ENCODE results near the gene ZNF175.
"Not testable (repeated sequence)": the region's sequence is repeated elsewhere in the genome, so short reads cannot be mapped to it uniquely, and the experiment has no call there.

The ZNF175 gene

GRCh38 chr19:51628153-51628939, 57.3 kb downstream of the ZNF175 start:
- no peak for TF ChIP-seq EZH2phosphoT487 (IDR thresholded peaks at IDR 0.05; ENCODE audit: borderline replicate concordance)
- TF ChIP-seq, protein P1, sequence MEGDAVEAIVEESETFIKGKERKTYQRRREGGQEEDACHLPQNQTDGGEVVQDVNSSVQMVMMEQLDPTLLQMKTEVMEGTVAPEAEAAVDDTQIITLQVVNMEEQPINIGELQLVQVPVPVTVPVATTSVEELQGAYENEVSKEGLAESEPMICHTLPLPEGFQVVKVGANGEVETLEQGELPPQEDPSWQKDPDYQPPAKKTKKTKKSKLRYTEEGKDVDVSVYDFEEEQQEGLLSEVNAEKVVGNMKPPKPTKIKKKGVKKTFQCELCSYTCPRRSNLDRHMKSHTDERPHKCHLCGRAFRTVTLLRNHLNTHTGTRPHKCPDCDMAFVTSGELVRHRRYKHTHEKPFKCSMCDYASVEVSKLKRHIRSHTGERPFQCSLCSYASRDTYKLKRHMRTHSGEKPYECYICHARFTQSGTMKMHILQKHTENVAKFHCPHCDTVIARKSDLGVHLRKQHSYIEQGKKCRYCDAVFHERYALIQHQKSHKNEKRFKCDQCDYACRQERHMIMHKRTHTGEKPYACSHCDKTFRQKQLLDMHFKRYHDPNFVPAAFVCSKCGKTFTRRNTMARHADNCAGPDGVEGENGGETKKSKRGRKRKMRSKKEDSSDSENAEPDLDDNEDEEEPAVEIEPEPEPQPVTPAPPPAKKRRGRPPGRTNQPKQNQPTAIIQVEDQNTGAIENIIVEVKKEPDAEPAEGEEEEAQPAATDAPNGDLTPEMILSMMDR (conservative IDR thresholded peaks at IDR 0.05; ENCODE audit: low read length) = no peak
- H3K27me3 ChIP-seq (ENCODE audit: insufficient read depth, low read length, poor library complexity, severe bottlenecking) = no peaks in the 10 kb centered on the region
- H3K36me3 ChIP-seq (ENCODE audit: insufficient read depth, low read length) = no peaks in the 10 kb centered on the region
- no peaks in the 10 kb centered on the region for H3F3A ChIP-seq (ENCODE audit: low read depth)
- no peaks in the 10 kb centered on the region for H3K9me2 ChIP-seq (replicated peaks; ENCODE audit: low read depth, low read length)
- no peak overlapping the region for H3K4me2 ChIP-seq (ENCODE audit: low read depth, low read length, poor library complexity, severe bottlenecking)
- H3K79me2 ChIP-seq (ENCODE audit: insufficient read depth, low read length) = no peaks in the 10 kb centered on the region
- H3K9ac ChIP-seq (ENCODE audit: low read depth, low read length, poor library complexity, severe bottlenecking) = no peak overlapping the region
- H3K4me1 ChIP-seq (ENCODE audit: insufficient read depth, low read length, poor library complexity, severe bottlenecking) = no peaks in the 10 kb centered on the region
- no peaks in the 10 kb centered on the region for H4K20me1 ChIP-seq (ENCODE audit: insufficient read depth, low read length, poor library complexity, severe bottlenecking)
- H2AFZ ChIP-seq (ENCODE audit: low read length) = no peak overlapping the region
- no peak overlapping the region for H3K4me3 ChIP-seq (ENCODE audit: low read length, poor library complexity, severe bottlenecking)
- H3K9me3 ChIP-seq (ENCODE audit: insufficient read depth, low read depth, low read length) = no peaks in the 10 kb centered on the region

DNA sequence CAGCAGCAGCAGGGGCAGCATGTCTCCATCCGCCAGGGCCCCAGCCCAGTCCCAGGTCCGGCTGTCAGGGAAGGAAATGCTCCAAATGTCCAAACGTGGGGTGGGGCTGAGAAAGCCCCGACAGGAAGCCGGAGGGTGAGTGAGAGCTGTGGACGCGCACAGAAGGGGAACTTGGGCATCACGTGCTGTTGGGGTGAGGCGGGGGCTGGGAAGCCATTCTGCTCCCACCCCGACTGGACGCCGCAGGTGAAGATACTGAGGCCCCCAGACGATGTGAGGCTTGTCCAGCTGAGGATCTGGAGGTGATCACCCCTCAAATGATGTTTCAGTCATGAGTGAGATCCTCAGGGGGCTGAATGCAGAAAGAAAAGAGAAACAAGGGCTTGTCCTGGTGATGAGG, 59.2 kb downstream of the ZNF175 start, which contains the start of gene SIGLEC5:
Gene SIGLEC5, minus strand, starts transcription at position 87 of the 400 bp plus-strand sequence. Its CDS starts 66 bp downstream, at position 21.
- not testable (repeated sequence) for H4K20me1 ChIP-seq (ENCODE audit: insufficient read depth, low read length, poor library complexity, severe bottlenecking); H3K9me2 ChIP-seq (replicated peaks; ENCODE audit: low read depth, low read length); H3F3A ChIP-seq (ENCODE audit: low read depth); H3K4me2 ChIP-seq (ENCODE audit: low read depth, low read length, poor library complexity, severe bottlenecking); H3K27me3 ChIP-seq (ENCODE audit: insufficient read depth, low read length, poor library complexity, severe bottlenecking); H3K9ac ChIP-seq (ENCODE audit: low read depth, low read length, poor library complexity, severe bottlenecking); H3K4me1 ChIP-seq (ENCODE audit: insufficient read depth, low read length, poor library complexity, severe bottlenecking); H3K36me3 ChIP-seq (ENCODE audit: insufficient read depth, low read length); H2AFZ ChIP-seq (ENCODE audit: low read length); H3K4me3 ChIP-seq (ENCODE audit: low read length, poor library complexity, severe bottlenecking); H3K79me2 ChIP-seq (ENCODE audit: insufficient read depth, low read length); H3K9me3 ChIP-seq (ENCODE audit: insufficient read depth, low read depth, low read length)

GRCh38 chr19:51632126-51632525, 61.0 kb downstream of the ZNF175 start:
- Histone ChIP-seq H3K4me1 (ENCODE audit: insufficient read depth, low read length, poor library complexity, severe bottlenecking) (no peaks in the 10 kb centered on the region), H3K36me3 (ENCODE audit: insufficient read depth, low read length) (no peaks in the 10 kb centered on the region), H3K79me2 (ENCODE audit: insufficient read depth, low read length) (no peaks in the 10 kb centered on the region), H3K4me2 (ENCODE audit: low read depth, low read length, poor library complexity, severe bottlenecking) (no peak overlapping the region), H3K9me3 (ENCODE audit: insufficient read depth, low read depth, low read length) (no peaks in the 10 kb centered on the region), H3K9me2 (replicated peaks; ENCODE audit: low read depth, low read length) (no peaks in the 10 kb centered on the region), H3K27me3 (ENCODE audit: insufficient read depth, low read length, poor library complexity, severe bottlenecking) (no peaks in the 10 kb centered on the region), H4K20me1 (ENCODE audit: insufficient read depth, low read length, poor library complexity, severe bottlenecking) (no peaks in the 10 kb centered on the region), H2AFZ (ENCODE audit: low read length) (no peak overlapping the region), H3K4me3 (ENCODE audit: low read length, poor library complexity, severe bottlenecking) (no peak overlapping the region), H3K9ac (ENCODE audit: low read depth, low read length, poor library complexity, severe bottlenecking) (no peak overlapping the region), H3F3A (ENCODE audit: low read depth) (no peaks in the 10 kb centered on the region)
- TF ChIP-seq EZH2phosphoT487 (IDR thresholded peaks at IDR 0.05; ENCODE audit: borderline replicate concordance) = no peak
- TF ChIP-seq, protein P1 (conservative IDR thresholded peaks at IDR 0.05; ENCODE audit: low read length) = no peak

All from Loucy (cell line).